ENCODE measurements around the gene NOTUM.

Gene NOTUM

GRCh38 chr17:81934850-81935708 lies 25.9 kb downstream of the NOTUM start:
- DNase-seq: no peak

- no peak for DNase-seq
Measured at GRCh38 chr17:81934098-81934757, 26.8 kb downstream of the NOTUM start.

GRCh38 chr17:81933178-81933699 lies 27.7 kb downstream of the NOTUM start:
- DNase-seq: no peak

GRCh38 chr17:81932333-81932983 lies 28.5 kb downstream of the NOTUM start:
- no peak for DNase-seq

GRCh38 chr17:81931557-81932332 lies 29.2 kb downstream of the NOTUM start:
- DNase-seq: no peak

GRCh38 chr17:81931189-81931556 lies 29.8 kb downstream of the NOTUM start:
- no peak for DNase-seq

- no peak for DNase-seq
Measured at GRCh38 chr17:81930142-81931125, 30.6 kb downstream of the NOTUM start.

GRCh38 chr17:81929253-81930141 lies 31.5 kb downstream of the NOTUM start:
- no peak for DNase-seq

- no peak for DNase-seq
Measured at GRCh38 chr17:81928544-81929252, 32.3 kb downstream of the NOTUM start.

- peak; percentile 92 for DNase-seq
Measured at GRCh38 chr17:81927653-81928543, 33.1 kb downstream of the NOTUM start, which contains the start of gene MAFG. Gene MAFG (minus strand): TSS chr17:81927735. CDS start chr17:81923185, 4,550 bp downstream.

- no peak for DNase-seq
Measured at GRCh38 chr17:81927152-81927652, 33.8 kb downstream of the NOTUM start.

GRCh38 chr17:81926451-81927151 lies 34.4 kb downstream of the NOTUM start:
- no peak for DNase-seq

- no peak for DNase-seq
Measured at GRCh38 chr17:81925860-81926450, 35.0 kb downstream of the NOTUM start.

GRCh38 chr17:81924557-81925532 lies 36.1 kb downstream of the NOTUM start:
- no peak for DNase-seq

- DNase-seq: peak; percentile 61
Measured at GRCh38 chr17:81923302-81924260, 37.4 kb downstream of the NOTUM start.
